Liver (tissue), 9 donors: ENCODE data around the gene LAMA1. TPM values are rescaled to one million over a fixed set of nuclear protein-coding genes. Genes with fewer than 3 reads are reported as not detected.

Source experiments
- DNase-seq: peaks from one replicate; pipeline ENCODE4 v3.0.0-alpha.2; 2017; ENCODE audit warnings: low spot score
- H3K27ac ChIP-seq, 2 donors: one replicate each; pipeline ENCODE4 v1.7.0; 2013; ENCODE audit warnings: inconsistent platforms in 2 of 2, low read length in 2 of 2, control low read depth in 1 of 2, low read depth in 1 of 2, mild to moderate bottlenecking in 1 of 2
- H3K27me3 ChIP-seq, 4 donors: one replicate each; pipeline versions ENCODE4 v1.6.1 to v1.7.0; 2013; ENCODE audit warnings: low read length in 3 of 4, inconsistent platforms in 1 of 4, mild to moderate bottlenecking in 1 of 4, moderate library complexity in 1 of 4; ENCODE audit not compliant: control insufficient read depth in 4 of 4, insufficient read depth in 4 of 4
- H3K36me3 ChIP-seq, 4 donors: one replicate each; pipeline versions ENCODE4 v1.6.1 to v1.7.0; 2013; ENCODE audit warnings: low read length in 3 of 4, mild to moderate bottlenecking in 3 of 4, low read depth in 1 of 4, moderate library complexity in 1 of 4; ENCODE audit not compliant: control insufficient read depth in 4 of 4, insufficient read depth in 3 of 4
- H3K4me1 ChIP-seq, 4 donors: one replicate each; pipeline versions ENCODE4 v1.6.1 to v1.7.0; 2013; ENCODE audit warnings: low read length in 3 of 4, mild to moderate bottlenecking in 3 of 4, moderate library complexity in 1 of 4; ENCODE audit not compliant: control insufficient read depth in 4 of 4, insufficient read depth in 4 of 4
- H3K4me3 ChIP-seq, 3 donors: one replicate each; pipeline versions ENCODE4 v1.6.1 to v1.7.0; 2013; ENCODE audit warnings: low read length in 3 of 3, control low read depth in 1 of 3, low read depth in 1 of 3, mild to moderate bottlenecking in 1 of 3
- H3K9ac ChIP-seq, 2 donors: one replicate each; pipeline ENCODE4 v1.7.0; 2013; ENCODE audit warnings: low read length in 2 of 2, mild to moderate bottlenecking in 2 of 2, moderate library complexity in 2 of 2, control low read depth in 1 of 2, low read depth in 1 of 2
- H3K9me3 ChIP-seq, 4 donors: one replicate each; pipeline versions ENCODE4 v1.6.1 to v1.7.0; 2013; ENCODE audit warnings: low read length in 3 of 4; ENCODE audit not compliant: control insufficient read depth in 4 of 4
- ATF3 ChIP-seq: IDR thresholded peaks from 2 replicates; pipeline ENCODE4 v1.6.1; 2016; ENCODE audit warnings: antibody characterized with exemption
- EGR1 ChIP-seq, 2 donors: IDR thresholded peaks; 2 replicates each; pipeline ENCODE4 v1.6.1; 2016 to 2018; ENCODE audit warnings: antibody characterized with exemption in 2 of 2, low read depth in 2 of 2
- FOXA1 ChIP-seq: IDR thresholded peaks from 2 replicates; pipeline ENCODE4 v1.6.1; 2016; ENCODE audit warnings: antibody characterized with exemption
- FOXA2 ChIP-seq: IDR thresholded peaks from 2 replicates; pipeline ENCODE4 v1.6.1; 2016; ENCODE audit warnings: antibody characterized with exemption
- GABPA ChIP-seq, 2 donors: IDR thresholded peaks in 1 of 2; conservative IDR thresholded peaks in 1 of 2; 2 replicates each; pipeline ENCODE4 v1.6.1; 2016; ENCODE audit warnings: antibody characterized with exemption in 2 of 2, mild to moderate bottlenecking in 1 of 2, moderate library complexity in 1 of 2
- HNF4A ChIP-seq, 2 donors: conservative IDR thresholded peaks; 2 replicates each; pipeline ENCODE4 v1.6.1; 2016; ENCODE audit warnings: antibody characterized with exemption in 2 of 2, mild to moderate bottlenecking in 2 of 2
- HNF4G ChIP-seq: IDR thresholded peaks from 2 replicates; pipeline ENCODE4 v1.6.1; 2016; ENCODE audit warnings: antibody characterized with exemption
- JUND ChIP-seq, 2 donors: IDR thresholded peaks; 2 replicates each; pipeline ENCODE4 v1.6.1; 2016; ENCODE audit warnings: antibody characterized with exemption in 2 of 2
- NR2F2 ChIP-seq: IDR thresholded peaks from 2 replicates; pipeline ENCODE4 v1.6.1; 2016; ENCODE audit warnings: antibody characterized with exemption
- RAD21 ChIP-seq, 2 donors: IDR thresholded peaks; 2 replicates each; pipeline ENCODE4 v1.6.1; 2016; ENCODE audit warnings: antibody characterized with exemption in 2 of 2, mild to moderate bottlenecking in 2 of 2
- RXRA ChIP-seq, 2 donors: IDR thresholded peaks; 2 replicates each; pipeline ENCODE4 v1.6.1; 2017 to 2018; ENCODE audit warnings: antibody characterized with exemption in 2 of 2, mild to moderate bottlenecking in 1 of 2
- SP1 ChIP-seq: IDR thresholded peaks from 2 replicates; pipeline ENCODE4 v1.6.1; 2018; ENCODE audit warnings: antibody characterized with exemption, mild to moderate bottlenecking
- TAF1 ChIP-seq: conservative IDR thresholded peaks from 2 replicates; pipeline ENCODE4 v1.6.1; 2016; ENCODE audit warnings: antibody characterized with exemption, mild to moderate bottlenecking
- YY1 ChIP-seq: IDR thresholded peaks from 2 replicates; pipeline ENCODE4 v1.6.1; 2016; ENCODE audit warnings: antibody characterized with exemption, mild to moderate bottlenecking
- ZBTB33 ChIP-seq: IDR thresholded peaks from 2 replicates; pipeline ENCODE4 v1.6.1; 2016; ENCODE audit warnings: antibody characterized with exemption
- WGBS: extraction: QIAGEN DNeasy Blood & Tissue Kit; methylation state at CpG from one replicate; pipeline ENCODE4 v1.1.7; 2013; 5-methylcytosine and 5-hydroxymethylcytosine counted together
- polyA plus RNA-seq, 2 donors: library from polyadenylated mRNA; stranded (reverse) in 1 of 2; unstranded in 1 of 2; fragments of 200-250 nt in 1 of 2; fragments of >200 nt in 1 of 2; fragmentation: Nextera tagmentation in 1 of 2; extraction: Ambion mirVana in 1 of 2; gene quantifications; one replicate each; pipeline versions ENCODE4 v1.2.1 to v1.2.3, GENCODE V29; 2013 to 2015
- total RNA-seq, 2 donors: library from RNA; depleted of rRNA; stranded (reverse); fragments of >200 nt; gene quantifications; one replicate each; pipeline ENCODE4 v1.2.3, GENCODE V29; 2014
- TF ChIP-seq, protein P1 (sequence below): fragments of 150-350 bp; IDR thresholded peaks from 2 replicates; pipeline ENCODE4 v1.5.1; 2017; ENCODE audit warnings: improper control_type of control experiment, low read depth, low read length; ENCODE audit not compliant: missing input control
- TF ChIP-seq, protein P2 (sequence below): IDR thresholded peaks from 2 replicates; pipeline ENCODE4 v1.6.1; 2016; ENCODE audit warnings: antibody characterized with exemption
- TF ChIP-seq, protein P3 (sequence below): IDR thresholded peaks from 2 replicates; pipeline ENCODE4 v1.6.1; 2016; ENCODE audit warnings: antibody characterized with exemption, mild to moderate bottlenecking
- donor health status: healthy.
- donor health status: healthy.
- donor health status: healthy.
- donor health status: healthy.
- donor health status: healthy.

Gene LAMA1
- total and polyA plus RNA-seq, 4 donors: 0.05 to 0.67 (median 0.43) TPM

GRCh38 chr18:7139409-7139808 is 21.8 kb upstream of the LAMA1 start:
- no peak for DNase-seq
- no peaks in the 10 kb centered on the region for H3K27me3 ChIP-seq
- no peaks in the 10 kb centered on the region for H3K9me3 ChIP-seq
- H3K4me3 ChIP-seq: no peak overlapping the region
- TF ChIP-seq HNF4A (conservative IDR thresholded peaks at IDR 0.05): no peak
- no peak for TF ChIP-seq ZBTB33
- no peak for TF ChIP-seq YY1
- TF ChIP-seq, protein P1, sequence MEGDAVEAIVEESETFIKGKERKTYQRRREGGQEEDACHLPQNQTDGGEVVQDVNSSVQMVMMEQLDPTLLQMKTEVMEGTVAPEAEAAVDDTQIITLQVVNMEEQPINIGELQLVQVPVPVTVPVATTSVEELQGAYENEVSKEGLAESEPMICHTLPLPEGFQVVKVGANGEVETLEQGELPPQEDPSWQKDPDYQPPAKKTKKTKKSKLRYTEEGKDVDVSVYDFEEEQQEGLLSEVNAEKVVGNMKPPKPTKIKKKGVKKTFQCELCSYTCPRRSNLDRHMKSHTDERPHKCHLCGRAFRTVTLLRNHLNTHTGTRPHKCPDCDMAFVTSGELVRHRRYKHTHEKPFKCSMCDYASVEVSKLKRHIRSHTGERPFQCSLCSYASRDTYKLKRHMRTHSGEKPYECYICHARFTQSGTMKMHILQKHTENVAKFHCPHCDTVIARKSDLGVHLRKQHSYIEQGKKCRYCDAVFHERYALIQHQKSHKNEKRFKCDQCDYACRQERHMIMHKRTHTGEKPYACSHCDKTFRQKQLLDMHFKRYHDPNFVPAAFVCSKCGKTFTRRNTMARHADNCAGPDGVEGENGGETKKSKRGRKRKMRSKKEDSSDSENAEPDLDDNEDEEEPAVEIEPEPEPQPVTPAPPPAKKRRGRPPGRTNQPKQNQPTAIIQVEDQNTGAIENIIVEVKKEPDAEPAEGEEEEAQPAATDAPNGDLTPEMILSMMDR: no peak
- TF ChIP-seq FOXA1: no peak
- no peak for TF ChIP-seq JUND (IDR thresholded peaks at IDR 0.05)
- no peak for TF ChIP-seq FOXA2
- TF ChIP-seq, protein P2, sequence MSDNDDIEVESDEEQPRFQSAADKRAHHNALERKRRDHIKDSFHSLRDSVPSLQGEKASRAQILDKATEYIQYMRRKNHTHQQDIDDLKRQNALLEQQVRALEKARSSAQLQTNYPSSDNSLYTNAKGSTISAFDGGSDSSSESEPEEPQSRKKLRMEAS: no peak
- TF ChIP-seq ATF3: no peak
- TF ChIP-seq, protein P3, sequence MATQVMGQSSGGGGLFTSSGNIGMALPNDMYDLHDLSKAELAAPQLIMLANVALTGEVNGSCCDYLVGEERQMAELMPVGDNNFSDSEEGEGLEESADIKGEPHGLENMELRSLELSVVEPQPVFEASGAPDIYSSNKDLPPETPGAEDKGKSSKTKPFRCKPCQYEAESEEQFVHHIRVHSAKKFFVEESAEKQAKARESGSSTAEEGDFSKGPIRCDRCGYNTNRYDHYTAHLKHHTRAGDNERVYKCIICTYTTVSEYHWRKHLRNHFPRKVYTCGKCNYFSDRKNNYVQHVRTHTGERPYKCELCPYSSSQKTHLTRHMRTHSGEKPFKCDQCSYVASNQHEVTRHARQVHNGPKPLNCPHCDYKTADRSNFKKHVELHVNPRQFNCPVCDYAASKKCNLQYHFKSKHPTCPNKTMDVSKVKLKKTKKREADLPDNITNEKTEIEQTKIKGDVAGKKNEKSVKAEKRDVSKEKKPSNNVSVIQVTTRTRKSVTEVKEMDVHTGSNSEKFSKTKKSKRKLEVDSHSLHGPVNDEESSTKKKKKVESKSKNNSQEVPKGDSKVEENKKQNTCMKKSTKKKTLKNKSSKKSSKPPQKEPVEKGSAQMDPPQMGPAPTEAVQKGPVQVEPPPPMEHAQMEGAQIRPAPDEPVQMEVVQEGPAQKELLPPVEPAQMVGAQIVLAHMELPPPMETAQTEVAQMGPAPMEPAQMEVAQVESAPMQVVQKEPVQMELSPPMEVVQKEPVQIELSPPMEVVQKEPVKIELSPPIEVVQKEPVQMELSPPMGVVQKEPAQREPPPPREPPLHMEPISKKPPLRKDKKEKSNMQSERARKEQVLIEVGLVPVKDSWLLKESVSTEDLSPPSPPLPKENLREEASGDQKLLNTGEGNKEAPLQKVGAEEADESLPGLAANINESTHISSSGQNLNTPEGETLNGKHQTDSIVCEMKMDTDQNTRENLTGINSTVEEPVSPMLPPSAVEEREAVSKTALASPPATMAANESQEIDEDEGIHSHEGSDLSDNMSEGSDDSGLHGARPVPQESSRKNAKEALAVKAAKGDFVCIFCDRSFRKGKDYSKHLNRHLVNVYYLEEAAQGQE: no peak
- TF ChIP-seq SP1: no peak
- TF ChIP-seq RAD21 (IDR thresholded peaks at IDR 0.05): no peak
- TF ChIP-seq NR2F2: no peak
- TF ChIP-seq EGR1 (IDR thresholded peaks at IDR 0.05; ENCODE audit: low read depth in 2 of 2): no peak
- TF ChIP-seq RXRA (IDR thresholded peaks at IDR 0.05): no peak
- TF ChIP-seq TAF1: no peak
- TF ChIP-seq HNF4G: no peak
- TF ChIP-seq GABPA (IDR thresholded peaks at IDR 0.05 in 1 of 2, conservative IDR thresholded peaks at IDR 0.05 in 1 of 2): no peak
- H3K27ac ChIP-seq: no peak overlapping the region
- 88% methylated on average over 4 of the region's 4 CpGs for WGBS
- H3K9ac ChIP-seq: no peak overlapping the region
- no peaks in the 10 kb centered on the region for H3K36me3 ChIP-seq
- no peaks in the 10 kb centered on the region for H3K4me1 ChIP-seq

DNA sequence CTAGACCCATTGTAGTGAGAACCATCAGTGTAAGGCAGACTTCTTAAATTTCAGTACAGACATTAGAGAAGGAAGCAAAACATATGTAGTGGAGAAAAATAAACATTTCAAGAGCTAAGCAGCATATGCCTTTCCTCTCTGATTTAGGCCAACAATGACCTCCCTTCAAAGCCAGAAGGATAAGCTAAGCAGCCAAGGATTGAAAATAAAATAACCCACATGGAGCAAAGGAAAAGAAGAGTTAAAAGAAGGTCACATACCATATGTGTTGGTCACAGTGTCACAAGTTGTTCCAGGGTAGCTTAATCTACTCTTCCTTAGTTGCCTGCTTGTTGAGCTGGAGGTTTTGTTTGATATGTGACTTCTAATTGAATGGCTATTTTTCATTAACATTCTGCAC is 15.6 kb upstream of the LAMA1 start:
- Histone ChIP-seq H3K4me3 (no peak overlapping the region), H3K27ac (no peak overlapping the region), H3K9me3 (no peaks in the 10 kb centered on the region), H3K4me1 (no peaks in the 10 kb centered on the region), H3K27me3 (no peaks in the 10 kb centered on the region), H3K9ac (no peak overlapping the region), H3K36me3 (no peaks in the 10 kb centered on the region)
- TF ChIP-seq NR2F2 (no peak), FOXA2 (no peak), FOXA1 (no peak), SP1 (no peak), YY1 (no peak)
- TF ChIP-seq, protein P2: no peak
- TF ChIP-seq, protein P1: no peak
- no peak for DNase-seq
